Measurements from ENCODE around the gene MTNR1A. TPM values are rescaled to one million over a fixed set of nuclear protein-coding genes. Genes with fewer than 3 reads are reported as not detected.
"Not testable (repeated sequence)": the region's sequence is repeated elsewhere in the genome, so short reads cannot be mapped to it uniquely, and the experiment has no call there.

The MTNR1A gene
- total and polyA plus RNA-seq, 2 experiments from 2014 or later = 0.10 to 0.60 TPM

DNA sequence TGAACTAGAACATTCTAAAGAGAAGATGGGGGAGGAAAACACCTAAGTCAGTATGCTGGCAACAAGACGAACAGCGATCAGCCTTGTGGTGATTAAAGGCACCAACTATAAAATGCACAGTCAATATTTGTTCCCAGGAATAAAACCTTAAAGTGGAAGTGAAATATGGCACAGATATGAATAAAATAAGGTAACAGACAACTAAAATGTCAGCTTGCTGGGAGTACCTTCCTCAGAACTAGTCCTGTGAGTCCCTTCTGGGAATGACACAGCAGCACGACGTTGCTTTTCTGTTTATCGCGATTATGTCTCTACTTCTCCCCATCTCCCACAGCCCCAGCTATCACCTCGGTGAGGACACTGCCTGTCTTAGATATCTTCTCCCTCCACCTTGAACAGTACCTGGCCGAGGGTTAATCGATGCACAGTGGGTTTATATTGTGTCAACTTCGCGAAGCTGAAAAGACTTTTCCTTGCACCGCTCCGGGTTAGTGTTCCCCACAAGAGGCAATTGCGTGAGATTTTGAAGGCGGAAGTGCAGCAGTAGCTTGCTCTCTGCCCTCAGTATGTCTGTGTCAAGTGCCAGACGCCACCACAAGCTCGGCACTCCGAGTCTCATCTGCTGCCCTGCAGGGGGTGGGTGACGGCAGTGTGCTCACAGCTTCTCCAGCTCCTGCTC, 17.4 kb downstream of the MTNR1A start:
- Histone ChIP-seq H3K36me3 (no peaks in the 10 kb centered on the region), H3K4me1 (ENCODE audit: low read depth) (no peaks in the 10 kb centered on the region), H3K9me3 (ENCODE audit: low read depth) (no peaks in the 10 kb centered on the region), H3K27me3 (no peaks in the 10 kb centered on the region), H3K27ac (no peak overlapping the region), H3K4me3 (no peak overlapping the region)
- no peak for DNase-seq (ENCODE audit: low read depth in 1 of 2, low spot score in 1 of 2)
- TF ChIP-seq, protein P1, sequence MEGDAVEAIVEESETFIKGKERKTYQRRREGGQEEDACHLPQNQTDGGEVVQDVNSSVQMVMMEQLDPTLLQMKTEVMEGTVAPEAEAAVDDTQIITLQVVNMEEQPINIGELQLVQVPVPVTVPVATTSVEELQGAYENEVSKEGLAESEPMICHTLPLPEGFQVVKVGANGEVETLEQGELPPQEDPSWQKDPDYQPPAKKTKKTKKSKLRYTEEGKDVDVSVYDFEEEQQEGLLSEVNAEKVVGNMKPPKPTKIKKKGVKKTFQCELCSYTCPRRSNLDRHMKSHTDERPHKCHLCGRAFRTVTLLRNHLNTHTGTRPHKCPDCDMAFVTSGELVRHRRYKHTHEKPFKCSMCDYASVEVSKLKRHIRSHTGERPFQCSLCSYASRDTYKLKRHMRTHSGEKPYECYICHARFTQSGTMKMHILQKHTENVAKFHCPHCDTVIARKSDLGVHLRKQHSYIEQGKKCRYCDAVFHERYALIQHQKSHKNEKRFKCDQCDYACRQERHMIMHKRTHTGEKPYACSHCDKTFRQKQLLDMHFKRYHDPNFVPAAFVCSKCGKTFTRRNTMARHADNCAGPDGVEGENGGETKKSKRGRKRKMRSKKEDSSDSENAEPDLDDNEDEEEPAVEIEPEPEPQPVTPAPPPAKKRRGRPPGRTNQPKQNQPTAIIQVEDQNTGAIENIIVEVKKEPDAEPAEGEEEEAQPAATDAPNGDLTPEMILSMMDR (IDR thresholded peaks at IDR 0.05; ENCODE audit: low read depth, low read length) = no peak

DNA sequence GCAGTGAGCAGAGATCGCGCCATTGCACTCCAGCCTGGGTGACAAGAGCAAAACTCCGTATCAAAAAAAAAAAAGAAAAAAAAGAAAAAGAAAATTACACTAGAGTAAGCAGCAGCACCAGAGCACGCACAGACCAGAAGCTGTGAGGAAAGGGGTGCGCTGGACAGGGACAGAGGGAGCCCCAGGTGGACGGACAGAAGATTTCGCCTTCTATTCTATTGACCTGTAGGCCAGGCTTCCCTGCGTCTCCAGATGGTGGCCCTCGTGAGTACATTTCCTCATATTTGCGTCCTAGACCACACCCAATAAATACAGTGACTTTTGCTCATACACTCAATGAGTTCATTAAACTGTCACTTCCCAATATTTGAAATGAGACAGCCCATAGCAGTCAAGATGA, 19.1 kb downstream of the MTNR1A start:
- no peak for DNase-seq (ENCODE audit: low read depth in 1 of 2, low spot score in 1 of 2)
- Histone ChIP-seq H3K27ac (no peak overlapping the region), H3K27me3 (no peaks in the 10 kb centered on the region), H3K4me3 (no peak overlapping the region), H3K36me3 (no peaks in the 10 kb centered on the region), H3K4me1 (ENCODE audit: low read depth) (no peaks in the 10 kb centered on the region), H3K9me3 (ENCODE audit: low read depth) (no peaks in the 10 kb centered on the region)
- TF ChIP-seq, protein P1 (IDR thresholded peaks at IDR 0.05; ENCODE audit: low read depth, low read length) = no peak

DNA sequence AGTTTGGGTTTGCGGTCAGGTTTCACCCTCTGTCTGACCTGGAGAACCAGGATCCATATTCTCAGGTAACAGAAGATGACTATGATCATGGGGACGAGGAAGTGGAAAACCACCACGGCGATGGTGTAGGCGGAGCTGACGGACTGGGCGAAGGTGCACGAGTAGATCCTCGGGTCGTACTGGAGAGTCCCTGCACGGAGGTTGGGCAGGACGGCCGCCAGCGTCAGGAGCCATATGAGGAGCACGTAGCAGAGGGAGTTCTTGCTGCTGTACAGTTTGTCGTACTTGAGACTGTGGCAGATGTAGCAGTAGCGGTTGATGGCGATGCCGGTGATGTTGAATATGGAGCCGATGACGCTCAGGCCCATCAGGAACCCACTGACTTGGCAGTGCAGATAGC, 21.3 kb downstream of the MTNR1A start:
- Histone ChIP-seq H3K4me1 (ENCODE audit: low read depth) (no peaks in the 10 kb centered on the region), H3K27me3 (no peaks in the 10 kb centered on the region), H3K36me3 (no peaks in the 10 kb centered on the region), H3K4me3 (no peak overlapping the region), H3K27ac (no peak overlapping the region), H3K9me3 (ENCODE audit: low read depth) (no peaks in the 10 kb centered on the region)
- DNase-seq (ENCODE audit: low read depth in 1 of 2, low spot score in 1 of 2) = no peak
- TF ChIP-seq, protein P1 (IDR thresholded peaks at IDR 0.05; ENCODE audit: low read depth, low read length) = no peak

DNA sequence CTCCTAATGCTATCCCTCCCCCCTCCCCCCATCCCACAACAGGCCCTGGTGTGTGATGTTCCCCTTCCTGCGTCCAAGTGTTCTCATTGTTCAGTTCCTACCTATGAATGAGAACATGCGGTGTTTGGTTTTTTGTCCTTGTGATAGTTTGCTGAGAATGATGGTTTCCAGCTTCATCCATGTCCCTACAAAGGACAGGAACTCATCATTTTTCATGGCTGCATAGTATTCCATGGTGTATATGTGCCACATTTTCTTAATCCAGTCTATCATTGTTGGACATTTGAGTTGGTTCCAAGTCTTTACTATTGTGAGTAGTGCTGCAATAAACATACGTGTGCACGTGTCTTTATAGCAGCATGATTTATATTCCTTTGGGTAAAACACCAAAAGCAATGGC, 31.4 kb downstream of the MTNR1A start:
- not testable (repeated sequence) for H3K27ac ChIP-seq; DNase-seq (ENCODE audit: low read depth in 1 of 2, low spot score in 1 of 2); H3K9me3 ChIP-seq (ENCODE audit: low read depth); H3K4me1 ChIP-seq (ENCODE audit: low read depth); H3K36me3 ChIP-seq; H3K4me3 ChIP-seq; H3K27me3 ChIP-seq

DNA sequence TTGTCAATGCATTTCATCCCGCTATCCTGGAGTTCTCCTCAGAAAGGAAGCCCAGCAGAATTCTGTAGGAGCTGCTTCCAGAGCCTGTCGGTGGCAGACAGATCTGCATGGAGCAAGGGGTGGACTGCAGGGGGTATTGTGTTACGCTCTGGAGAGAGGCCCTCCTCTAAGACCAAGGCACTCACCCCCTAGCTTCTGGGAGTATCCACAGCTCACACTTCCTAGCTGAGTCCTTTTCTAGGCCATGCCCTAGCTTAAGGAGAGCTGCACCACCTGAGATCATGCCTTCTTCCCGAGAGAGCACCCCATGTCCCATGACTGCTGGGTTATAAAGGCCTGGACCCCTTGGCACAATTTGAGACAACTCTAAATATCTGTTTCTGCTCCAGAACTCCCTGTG, 39.1 kb downstream of the MTNR1A start:
- Histone ChIP-seq H3K4me3 (no peak overlapping the region), H3K9me3 (ENCODE audit: low read depth) (no peaks in the 10 kb centered on the region), H3K27me3 (no peaks in the 10 kb centered on the region), H3K36me3 (no peaks in the 10 kb centered on the region), H3K4me1 (ENCODE audit: low read depth) (no peaks in the 10 kb centered on the region), H3K27ac (no peak overlapping the region)
- no peak for DNase-seq (ENCODE audit: low read depth in 1 of 2, low spot score in 1 of 2)
- TF ChIP-seq, protein P1 (IDR thresholded peaks at IDR 0.05; ENCODE audit: low read depth, low read length) = no peak

DNA sequence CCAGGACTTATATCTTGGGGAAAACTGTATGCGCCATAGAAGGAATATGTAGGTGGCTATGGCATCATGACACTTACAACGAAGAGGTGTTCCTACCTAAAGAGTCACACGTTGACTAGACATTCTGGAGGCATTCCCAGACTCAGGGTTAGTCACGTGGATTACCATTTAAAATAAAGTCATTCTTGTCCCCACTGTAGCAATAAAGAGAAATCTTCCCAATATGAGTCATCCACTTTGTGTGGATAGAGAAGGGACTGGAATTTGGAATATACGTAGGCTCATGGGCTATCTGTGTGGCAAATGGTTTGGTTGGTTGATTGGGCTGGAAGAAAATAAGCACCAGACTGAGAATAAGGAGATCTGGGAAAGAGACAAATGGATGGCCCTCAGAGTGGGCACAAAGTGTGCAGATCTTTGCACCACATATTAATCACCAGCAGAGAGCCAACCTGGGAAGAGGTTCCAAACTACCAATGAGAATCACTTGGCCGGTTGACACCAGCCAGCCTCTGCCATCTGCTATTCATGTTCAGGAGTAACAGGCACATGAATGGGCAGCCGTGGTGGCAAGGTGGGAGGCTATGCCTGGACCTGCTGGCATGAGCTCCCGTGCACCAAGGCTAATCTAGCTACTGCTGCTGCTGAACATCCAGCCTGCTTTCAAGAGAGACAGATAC, 41.0 kb downstream of the MTNR1A start:
- no peaks in the 10 kb centered on the region for H3K36me3 ChIP-seq
- H3K4me3 ChIP-seq = no peak overlapping the region
- DNase-seq (ENCODE audit: low read depth in 1 of 2, low spot score in 1 of 2) = no peak
- H3K4me1 ChIP-seq (ENCODE audit: low read depth) = no peaks in the 10 kb centered on the region
- TF ChIP-seq, protein P1 (IDR thresholded peaks at IDR 0.05; ENCODE audit: low read depth, low read length) = no peak
- H3K27me3 ChIP-seq = no peaks in the 10 kb centered on the region
- H3K27ac ChIP-seq = no peak overlapping the region
- no peaks in the 10 kb centered on the region for H3K9me3 ChIP-seq (ENCODE audit: low read depth)

DNA sequence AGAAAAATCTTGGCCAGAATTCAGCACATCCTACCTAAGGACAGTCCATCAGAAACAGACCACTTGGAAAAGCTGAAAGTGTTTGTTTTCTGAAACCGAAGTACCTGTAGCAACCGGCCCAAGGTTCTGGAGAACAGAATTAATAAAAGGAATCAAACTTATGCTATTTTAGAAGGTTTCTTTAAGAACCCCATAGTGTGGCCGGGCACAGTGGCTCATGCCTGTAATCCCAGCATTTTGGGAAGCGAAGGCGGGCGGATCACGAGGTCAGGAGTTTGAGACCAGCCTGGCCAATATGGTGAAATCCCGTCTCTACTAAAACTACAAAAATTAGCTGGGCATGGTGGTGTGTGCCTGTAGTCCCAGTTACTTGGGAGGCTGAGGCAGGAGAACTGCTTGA, 50.6 kb downstream of the MTNR1A start:
- H3K4me3 ChIP-seq; H3K27ac ChIP-seq; H3K36me3 ChIP-seq; H3K4me1 ChIP-seq (ENCODE audit: low read depth); H3K9me3 ChIP-seq (ENCODE audit: low read depth); DNase-seq (ENCODE audit: low read depth in 1 of 2, low spot score in 1 of 2); H3K27me3 ChIP-seq: not testable (repeated sequence)
